Liver (tissue), 3 donors: ENCODE results near the gene BRD1.

Experiments used
- FOXA1 ChIP-seq: IDR thresholded peaks from 2 replicates; pipeline ENCODE4 v1.6.1; 2016; ENCODE audit warnings: antibody characterized with exemption
- GABPA ChIP-seq, 2 donors: IDR thresholded peaks in 1 of 2; conservative IDR thresholded peaks in 1 of 2; 2 replicates each; pipeline ENCODE4 v1.6.1; 2016; ENCODE audit warnings: antibody characterized with exemption in 2 of 2, mild to moderate bottlenecking in 1 of 2, moderate library complexity in 1 of 2
- HNF4A ChIP-seq, 2 donors: conservative IDR thresholded peaks; 2 replicates each; pipeline ENCODE4 v1.6.1; 2016; ENCODE audit warnings: antibody characterized with exemption in 2 of 2, mild to moderate bottlenecking in 2 of 2
- HNF4G ChIP-seq: IDR thresholded peaks from 2 replicates; pipeline ENCODE4 v1.6.1; 2016; ENCODE audit warnings: antibody characterized with exemption
- JUND ChIP-seq, 2 donors: IDR thresholded peaks; 2 replicates each; pipeline ENCODE4 v1.6.1; 2016; ENCODE audit warnings: antibody characterized with exemption in 2 of 2
- MAX ChIP-seq: IDR thresholded peaks from 2 replicates; pipeline ENCODE4 v1.6.1; 2016; ENCODE audit warnings: antibody characterized with exemption
- RAD21 ChIP-seq, 2 donors: IDR thresholded peaks; 2 replicates each; pipeline ENCODE4 v1.6.1; 2016; ENCODE audit warnings: antibody characterized with exemption in 2 of 2, mild to moderate bottlenecking in 2 of 2
- REST ChIP-seq: IDR thresholded peaks from 2 replicates; pipeline ENCODE4 v1.6.1; 2016; ENCODE audit warnings: antibody characterized with exemption, mild to moderate bottlenecking
- SP1 ChIP-seq: IDR thresholded peaks from 2 replicates; pipeline ENCODE4 v1.6.1; 2018; ENCODE audit warnings: antibody characterized with exemption, mild to moderate bottlenecking
- TAF1 ChIP-seq: conservative IDR thresholded peaks from 2 replicates; pipeline ENCODE4 v1.6.1; 2016; ENCODE audit warnings: antibody characterized with exemption, mild to moderate bottlenecking
- YY1 ChIP-seq: IDR thresholded peaks from 2 replicates; pipeline ENCODE4 v1.6.1; 2016; ENCODE audit warnings: antibody characterized with exemption, mild to moderate bottlenecking
- ZBTB33 ChIP-seq: IDR thresholded peaks from 2 replicates; pipeline ENCODE4 v1.6.1; 2016; ENCODE audit warnings: antibody characterized with exemption
- TF ChIP-seq, protein P1 (sequence below): fragments of 150-350 bp; IDR thresholded peaks from 2 replicates; pipeline ENCODE4 v1.5.1; 2017; ENCODE audit warnings: improper control_type of control experiment, low read depth, low read length; ENCODE audit not compliant: missing input control
- TF ChIP-seq, protein P2 (sequence below): IDR thresholded peaks from 2 replicates; pipeline ENCODE4 v1.6.1; 2016; ENCODE audit warnings: antibody characterized with exemption
- donor health status: healthy.
- donor health status: healthy.

- TF ChIP-seq, protein P1, sequence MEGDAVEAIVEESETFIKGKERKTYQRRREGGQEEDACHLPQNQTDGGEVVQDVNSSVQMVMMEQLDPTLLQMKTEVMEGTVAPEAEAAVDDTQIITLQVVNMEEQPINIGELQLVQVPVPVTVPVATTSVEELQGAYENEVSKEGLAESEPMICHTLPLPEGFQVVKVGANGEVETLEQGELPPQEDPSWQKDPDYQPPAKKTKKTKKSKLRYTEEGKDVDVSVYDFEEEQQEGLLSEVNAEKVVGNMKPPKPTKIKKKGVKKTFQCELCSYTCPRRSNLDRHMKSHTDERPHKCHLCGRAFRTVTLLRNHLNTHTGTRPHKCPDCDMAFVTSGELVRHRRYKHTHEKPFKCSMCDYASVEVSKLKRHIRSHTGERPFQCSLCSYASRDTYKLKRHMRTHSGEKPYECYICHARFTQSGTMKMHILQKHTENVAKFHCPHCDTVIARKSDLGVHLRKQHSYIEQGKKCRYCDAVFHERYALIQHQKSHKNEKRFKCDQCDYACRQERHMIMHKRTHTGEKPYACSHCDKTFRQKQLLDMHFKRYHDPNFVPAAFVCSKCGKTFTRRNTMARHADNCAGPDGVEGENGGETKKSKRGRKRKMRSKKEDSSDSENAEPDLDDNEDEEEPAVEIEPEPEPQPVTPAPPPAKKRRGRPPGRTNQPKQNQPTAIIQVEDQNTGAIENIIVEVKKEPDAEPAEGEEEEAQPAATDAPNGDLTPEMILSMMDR, result no peak
- TF ChIP-seq SP1 (no peak), GABPA (IDR thresholded peaks at IDR 0.05 in 1 of 2, conservative IDR thresholded peaks at IDR 0.05 in 1 of 2) (no peak), REST (no peak), MAX (no peak), TAF1 (no peak), RAD21 (IDR thresholded peaks at IDR 0.05) (no peak), HNF4G (no peak), FOXA1 (no peak), JUND (IDR thresholded peaks at IDR 0.05) (no peak), ZBTB33 (no peak), YY1 (no peak), HNF4A (conservative IDR thresholded peaks at IDR 0.05) (no peak)
- TF ChIP-seq, protein P2, sequence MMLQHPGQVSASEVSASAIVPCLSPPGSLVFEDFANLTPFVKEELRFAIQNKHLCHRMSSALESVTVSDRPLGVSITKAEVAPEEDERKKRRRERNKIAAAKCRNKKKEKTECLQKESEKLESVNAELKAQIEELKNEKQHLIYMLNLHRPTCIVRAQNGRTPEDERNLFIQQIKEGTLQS, result no peak
Observed at GRCh38 chr22:49793296-49793695, 34.4 kb downstream of the BRD1 start.
